B cell (primary cell): ENCODE results near the gene DCLK1. TPM values are rescaled to one million over a fixed set of nuclear protein-coding genes. Genes with fewer than 3 reads are reported as not detected.

Experiments used
- ATAC-seq: fragments of 200-7000 bp; cut with Tn5 transposase; one replicate; pipeline ENCODE4 v1.10.0; 2021; ENCODE audit warnings: low read depth, mild to moderate bottlenecking, moderate number of reproducible peaks, moderate library complexity
- CTCF ChIA-PET: fragments of 350-600 bp; sonication (Branson Sonifier 250); formaldehyde crosslinking; loops from one replicate; lab custom pipeline; 2021; ENCODE audit warnings: antibody characterized with exemption, inconsistent platforms; lab: Charles Lee
- POLR2A ChIA-PET: fragments of 350-600 bp; sonication (Branson Sonifier 250); formaldehyde crosslinking; loops from one replicate; lab custom pipeline; 2021; ENCODE audit warnings: antibody characterized with exemption; lab: Charles Lee
- DNase-seq: peaks from one replicate; pipeline ENCODE4 v3.0.0; 2013
- H2AFZ ChIP-seq: 2 replicates; pipeline ENCODE4 v1.6.1; 2012; ENCODE audit warnings: mild to moderate bottlenecking, low read depth, low read length; ENCODE audit not compliant: insufficient read depth, poor library complexity, severe bottlenecking
- H3K27ac ChIP-seq, 2 donors: 1 replicate in 1 of 2; 2 replicates in 1 of 2; pipeline ENCODE4 v1.5.1; 2012 to 2013; ENCODE audit warnings: low read length in 2 of 2, mild to moderate bottlenecking in 2 of 2, moderate library complexity in 1 of 2
- H3K27me3 ChIP-seq, 4 experiments: fragments of 200-600 bp in 1 of 4; sonication (generic) in 1 of 4; replicated peaks in 1 of 4; 1 replicate in 2 of 4; 2 replicates in 2 of 4; pipeline versions ENCODE4 v1.6.1 to v1.7.0; 2013 to 2016; ENCODE audit warnings: low read length in 3 of 4, mild to moderate bottlenecking in 2 of 4, mixed read lengths in 1 of 4, moderate library complexity in 1 of 4; ENCODE audit not compliant: insufficient read depth in 4 of 4, control insufficient read depth in 3 of 4; ENCODE audit errors: control extremely low read depth in 1 of 4
- H3K36me3 ChIP-seq, 2 experiments: replicated peaks in 1 of 2; 1 replicate in 1 of 2; 2 replicates in 1 of 2; pipeline versions ENCODE4 v1.6.1 to v1.7.1; 2013; ENCODE audit warnings: low read length in 1 of 2; ENCODE audit not compliant: insufficient read depth in 2 of 2, control insufficient read depth in 1 of 2; ENCODE audit errors: control extremely low read depth in 1 of 2, extremely low read depth in 1 of 2
- H3K4me1 ChIP-seq, 2 donors: fragments of 200-600 bp in 1 of 2; sonication (generic) in 1 of 2; 1 replicate in 1 of 2; 2 replicates in 1 of 2; pipeline versions ENCODE4 v1.5.1 to v1.6.1; 2013 to 2017; ENCODE audit warnings: low read length in 2 of 2; ENCODE audit not compliant: control insufficient read depth in 2 of 2, insufficient read depth in 2 of 2
- H3K4me2 ChIP-seq: replicated peaks from 2 replicates; pipeline ENCODE3; 2012; ENCODE audit warnings: mild to moderate bottlenecking, low read depth, low read length; ENCODE audit not compliant: poor library complexity, severe bottlenecking
- H3K4me3 ChIP-seq, 5 experiments: fragments of 200-600 bp in 1 of 5; sonication (generic) in 1 of 5; 1 replicate in 3 of 5; 2 replicates in 2 of 5; pipeline versions ENCODE4 v1.5.1 to v1.7.0; 2011 to 2016; ENCODE audit warnings: low read length in 4 of 5, mild to moderate bottlenecking in 4 of 5, low read depth in 2 of 5, control low read depth in 1 of 5, moderate library complexity in 1 of 5; ENCODE audit not compliant: insufficient read depth in 1 of 5; ENCODE audit errors: control extremely low read depth in 1 of 5, extremely low read depth in 1 of 5
- H3K79me2 ChIP-seq: fragments of 200-600 bp; sonication (generic); one replicate; pipeline ENCODE4 v1.6.0; 2016; ENCODE audit warnings: low read length; ENCODE audit not compliant: control insufficient read depth, insufficient read depth
- H3K9ac ChIP-seq: fragments of 200-600 bp; sonication (generic); 2 replicates; pipeline ENCODE4 v1.6.1; 2017; ENCODE audit warnings: mild to moderate bottlenecking, low read length, moderate library complexity
- H3K9me3 ChIP-seq, 3 donors: one replicate each; pipeline versions ENCODE4 v1.6.1 to v1.7.1; 2013; ENCODE audit warnings: low read length in 2 of 3; ENCODE audit not compliant: control insufficient read depth in 2 of 3, insufficient read depth in 1 of 3; ENCODE audit errors: control extremely low read depth in 1 of 3
- H4K20me1 ChIP-seq: 2 replicates; pipeline ENCODE4 v1.6.0; 2012; ENCODE audit warnings: mild to moderate bottlenecking, low read length; ENCODE audit not compliant: insufficient read depth, control insufficient read depth, poor library complexity, severe bottlenecking
- H3K27ac Mint-ChIP-seq: one replicate; pipeline ENCODE4 v1.8.0; 2021; ENCODE audit warnings: mixed read lengths
- H3K27me3 Mint-ChIP-seq: one replicate; pipeline ENCODE4 v1.8.0; 2021; ENCODE audit warnings: mixed read lengths
- H3K4me1 Mint-ChIP-seq: one replicate; pipeline ENCODE4 v1.8.0; 2021; ENCODE audit warnings: mixed read lengths
- H3K4me3 Mint-ChIP-seq: one replicate; pipeline ENCODE4 v1.8.0; 2021; ENCODE audit warnings: mixed read lengths
- H3K9me3 Mint-ChIP-seq: one replicate; pipeline ENCODE4 v1.8.0; 2022; ENCODE audit warnings: mixed read lengths; ENCODE audit not compliant: insufficient read depth
- EZH2 ChIP-seq: IDR thresholded peaks from 2 replicates; pipeline ENCODE4 v1.6.1; 2012; ENCODE audit warnings: borderline replicate concordance, low read depth, mild to moderate bottlenecking, moderate library complexity, low read length; ENCODE audit not compliant: insufficient read depth, poor library complexity, severe bottlenecking
- WGBS: methylation state at CpG from one replicate; pipeline ENCODE4 v1.1.5; 2013; ENCODE audit warnings: missing lambda C conversion rate; ENCODE audit not compliant: insufficient coverage; 5-methylcytosine and 5-hydroxymethylcytosine counted together
- intact Hi-C: fragments of 100-400 bp; cut with micrococcal nuclease; formaldehyde crosslinking; loops from one replicate; pipeline ENCODE4 v1.10.0; 2022
- polyA plus RNA-seq: library from polyadenylated mRNA; depleted of rRNA; stranded (reverse); fragments of >200 nt; gene quantifications from 2 replicates; pipeline ENCODE4 v1.2.3, GENCODE V29; 2012
- total RNA-seq, 2 donors: library from RNA; stranded (reverse); fragments of 120-200 nt in 1 of 2; gene quantifications; 1 replicate in 1 of 2; 2 replicates in 1 of 2; pipeline versions ENCODE4 v1.2.3 to v1.2.4, GENCODE V29; 2013 to 2022
- TF ChIP-seq, protein P1 (sequence below): fragments of 200-600 bp; IDR thresholded peaks from one replicate; pipeline ENCODE4 v1.8.0; 2022; ENCODE audit warnings: antibody characterized with exemption, mild to moderate bottlenecking

Gene DCLK1
- total and polyA plus RNA-seq, 2 donors (not counting 1 experiment from before 2014, with no cell fraction given): not detected

DNA sequence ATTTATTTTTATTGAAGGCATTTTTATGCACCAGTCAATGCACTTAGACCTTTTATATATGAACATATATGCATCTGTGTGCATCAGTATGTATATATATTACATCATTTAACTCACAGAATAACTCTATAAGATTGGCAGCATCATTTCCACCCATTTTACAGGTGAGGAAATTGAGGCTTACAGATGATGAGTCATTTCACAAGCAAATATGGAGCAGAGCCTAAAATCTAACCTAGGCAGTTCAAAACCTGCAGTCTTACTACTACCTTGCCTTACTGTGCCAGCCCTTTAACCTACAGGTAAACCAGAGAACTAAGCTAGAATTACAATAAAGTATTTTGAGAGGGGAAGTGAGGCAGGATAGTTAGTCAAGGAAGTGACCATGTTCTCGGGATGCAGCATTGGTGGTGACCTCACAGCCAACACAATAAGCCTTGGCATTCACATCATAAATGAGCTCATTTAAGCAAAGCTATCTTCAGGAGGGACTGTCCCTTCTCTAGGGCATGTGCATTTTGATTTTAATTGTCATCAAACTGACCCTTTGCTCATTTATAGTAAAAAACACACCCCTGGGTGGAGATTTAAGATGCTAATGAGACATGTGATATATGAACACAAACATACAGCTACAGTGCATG, 274.3 kb downstream of the DCLK1 start:
- Mint-ChIP-seq H3K27ac (no peak overlapping the region), H3K4me1 (no peaks in the 10 kb centered on the region), H3K27me3 (peaks cover 17% of the 10 kb centered on the region), H3K9me3 (no peaks in the 10 kb centered on the region), H3K4me3 (no peak overlapping the region)
- H3K27me3 ChIP-seq: peaks cover 0 to 4% (median 0%) of the 10 kb centered on the region in 4 experiments
- DNase-seq (no peak), ATAC-seq (no peak)
- H3K9ac ChIP-seq: no peak overlapping the region
- H3K36me3 ChIP-seq: no peaks in the 10 kb centered on the region
- H3K4me3 ChIP-seq: no peak overlapping the region
- H3K79me2 ChIP-seq: no peaks in the 10 kb centered on the region
- H2AFZ ChIP-seq: no peak overlapping the region
- POLR2A ChIA-PET: no interaction called here
- WGBS: no CpG with 5 or more reads among the region's 1 CpG
- no peaks in the 10 kb centered on the region for H3K9me3 ChIP-seq
- H3K4me1 ChIP-seq: no peaks in the 10 kb centered on the region
- no peak for TF ChIP-seq EZH2
- TF ChIP-seq, protein P1, sequence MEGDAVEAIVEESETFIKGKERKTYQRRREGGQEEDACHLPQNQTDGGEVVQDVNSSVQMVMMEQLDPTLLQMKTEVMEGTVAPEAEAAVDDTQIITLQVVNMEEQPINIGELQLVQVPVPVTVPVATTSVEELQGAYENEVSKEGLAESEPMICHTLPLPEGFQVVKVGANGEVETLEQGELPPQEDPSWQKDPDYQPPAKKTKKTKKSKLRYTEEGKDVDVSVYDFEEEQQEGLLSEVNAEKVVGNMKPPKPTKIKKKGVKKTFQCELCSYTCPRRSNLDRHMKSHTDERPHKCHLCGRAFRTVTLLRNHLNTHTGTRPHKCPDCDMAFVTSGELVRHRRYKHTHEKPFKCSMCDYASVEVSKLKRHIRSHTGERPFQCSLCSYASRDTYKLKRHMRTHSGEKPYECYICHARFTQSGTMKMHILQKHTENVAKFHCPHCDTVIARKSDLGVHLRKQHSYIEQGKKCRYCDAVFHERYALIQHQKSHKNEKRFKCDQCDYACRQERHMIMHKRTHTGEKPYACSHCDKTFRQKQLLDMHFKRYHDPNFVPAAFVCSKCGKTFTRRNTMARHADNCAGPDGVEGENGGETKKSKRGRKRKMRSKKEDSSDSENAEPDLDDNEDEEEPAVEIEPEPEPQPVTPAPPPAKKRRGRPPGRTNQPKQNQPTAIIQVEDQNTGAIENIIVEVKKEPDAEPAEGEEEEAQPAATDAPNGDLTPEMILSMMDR: no peak
- H3K27ac ChIP-seq: no peak overlapping the region
- H3K4me2 ChIP-seq: no peak overlapping the region
- CTCF ChIA-PET: no interaction called here
- no peaks in the 10 kb centered on the region for H4K20me1 ChIP-seq
- intact Hi-C loops: no loop called here

DNA sequence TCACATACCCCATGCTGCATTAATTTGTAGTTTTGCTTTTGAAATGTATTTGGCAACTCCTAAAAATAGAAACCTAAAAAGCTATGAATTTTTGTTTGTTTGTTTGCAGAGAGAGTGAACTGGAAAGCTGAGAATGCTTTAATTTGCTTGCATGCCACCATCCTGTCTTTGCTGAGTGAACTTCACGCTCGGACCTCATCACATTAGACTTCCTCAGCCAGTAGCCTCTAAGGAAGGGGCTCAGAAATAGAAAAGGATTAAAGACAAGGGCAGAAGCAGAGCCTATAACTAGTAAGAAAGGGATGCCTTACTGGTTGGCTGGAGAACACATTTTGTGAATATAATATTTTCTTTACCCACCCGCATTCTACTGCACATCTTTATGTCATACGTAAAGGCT, 275.1 kb downstream of the DCLK1 start:
- no peak overlapping the region for H2AFZ ChIP-seq
- CTCF ChIA-PET: no interaction called here
- H3K4me2 ChIP-seq: no peak overlapping the region
- Mint-ChIP-seq H3K4me1 (no peaks in the 10 kb centered on the region), H3K9me3 (peaks cover 2% of the 10 kb centered on the region), H3K27me3 (peaks cover 20% of the 10 kb centered on the region), H3K27ac (no peak overlapping the region), H3K4me3 (no peak overlapping the region)
- POLR2A ChIA-PET: no interaction called here
- H3K4me1 ChIP-seq: no peaks in the 10 kb centered on the region
- H3K4me3 ChIP-seq: no peak overlapping the region
- ATAC-seq (no peak), DNase-seq (no peak)
- intact Hi-C loops: no loop called here
- H3K27me3 ChIP-seq: peaks cover 0 to 4% (median 0%) of the 10 kb centered on the region in 4 experiments
- no peaks in the 10 kb centered on the region for H4K20me1 ChIP-seq
- H3K36me3 ChIP-seq: no peaks in the 10 kb centered on the region
- WGBS: no CpG with 5 or more reads among the region's 4 CpGs
- H3K9me3 ChIP-seq: no peaks in the 10 kb centered on the region
- TF ChIP-seq, protein P1: no peak
- TF ChIP-seq EZH2: no peak
- no peak overlapping the region for H3K9ac ChIP-seq
- H3K79me2 ChIP-seq: no peaks in the 10 kb centered on the region
- no peak overlapping the region for H3K27ac ChIP-seq
